Parathyroid adenoma (tissue), 2 donors: Measurements from ENCODE around the gene AHSG.
A peak's percentile ranks its signal among the peaks of the same experiment; 100 is the strongest.

Source experiments
- H2AFZ ChIP-seq: fragments of 300-600 bp; sonication (generic); one replicate; pipeline ENCODE4 v1.7.0; 2017; ENCODE audit warnings: antibody characterized with exemption, mild to moderate bottlenecking
- H3K27ac ChIP-seq: fragments of 300-600 bp; sonication (generic); one replicate; pipeline ENCODE4 v1.7.0; 2017
- H3K27me3 ChIP-seq: fragments of 300-600 bp; sonication (generic); one replicate; pipeline ENCODE4 v1.7.0; 2017; ENCODE audit warnings: low read length; ENCODE audit not compliant: control insufficient read depth, insufficient read depth
- H3K36me3 ChIP-seq: fragments of 300-600 bp; sonication (generic); one replicate; pipeline ENCODE4 v1.7.0; 2017; ENCODE audit warnings: low read length; ENCODE audit not compliant: control insufficient read depth, insufficient read depth
- H3K4me1 ChIP-seq: fragments of 300-600 bp; sonication (generic); one replicate; pipeline ENCODE4 v1.7.0; 2017; ENCODE audit warnings: control low read depth
- H3K4me2 ChIP-seq: fragments of 300-600 bp; sonication (generic); one replicate; pipeline ENCODE4 v1.7.0; 2017; ENCODE audit warnings: low read length
- H3K4me3 ChIP-seq: fragments of 300-600 bp; sonication (generic); one replicate; pipeline ENCODE4 v1.7.0; 2017; ENCODE audit warnings: low read depth, low read length
- H3K79me2 ChIP-seq: fragments of 300-600 bp; sonication (generic); one replicate; pipeline ENCODE4 v1.7.0; 2017; ENCODE audit warnings: control low read depth
- H3K9ac ChIP-seq: fragments of 300-600 bp; sonication (generic); one replicate; pipeline ENCODE4 v1.7.0; 2017; ENCODE audit warnings: mild to moderate bottlenecking
- H3K9me3 ChIP-seq: fragments of 300-600 bp; sonication (generic); one replicate; pipeline ENCODE4 v1.7.0; 2017; ENCODE audit warnings: low read length; ENCODE audit not compliant: control insufficient read depth
- CTCF ChIP-seq: fragments of 300-600 bp; sonication (generic); IDR thresholded peaks from one replicate; pipeline ENCODE4 v1.7.0; 2017; ENCODE audit warnings: antibody characterized with exemption, mild to moderate bottlenecking
- donor health status: primary hyperparathyroidism.

Gene AHSG

GRCh38 chr3:186596568-186597287, 16.1 kb upstream of the AHSG start:
- Histone ChIP-seq H3K27ac (no peak overlapping the region), H3K4me2 (no peak overlapping the region), H3K36me3 (no peaks in the 10 kb centered on the region), H2AFZ (peak overlapping the region; percentile 34), H3K4me1 (no peaks in the 10 kb centered on the region), H3K27me3 (no peaks in the 10 kb centered on the region), H3K4me3 (no peak overlapping the region), H3K79me2 (no peaks in the 10 kb centered on the region), H3K9ac (no peak overlapping the region), H3K9me3 (no peaks in the 10 kb centered on the region)
- TF ChIP-seq CTCF: no peak

GRCh38 chr3:186598108-186598784, 14.6 kb upstream of the AHSG start:
- no peak overlapping the region for H3K4me3 ChIP-seq
- no peaks in the 10 kb centered on the region for H3K27me3 ChIP-seq
- no peak overlapping the region for H2AFZ ChIP-seq
- no peaks in the 10 kb centered on the region for H3K9me3 ChIP-seq
- H3K27ac ChIP-seq: no peak overlapping the region
- H3K9ac ChIP-seq: no peak overlapping the region
- no peaks in the 10 kb centered on the region for H3K79me2 ChIP-seq
- H3K36me3 ChIP-seq: no peaks in the 10 kb centered on the region
- no peak overlapping the region for H3K4me2 ChIP-seq
- no peak for TF ChIP-seq CTCF
- no peaks in the 10 kb centered on the region for H3K4me1 ChIP-seq

GRCh38 chr3:186598794-186599141, 14.1 kb upstream of the AHSG start:
- Histone ChIP-seq H2AFZ (no peak overlapping the region), H3K4me1 (no peaks in the 10 kb centered on the region), H3K36me3 (no peaks in the 10 kb centered on the region), H3K27me3 (no peaks in the 10 kb centered on the region), H3K9me3 (no peaks in the 10 kb centered on the region), H3K9ac (no peak overlapping the region), H3K79me2 (no peaks in the 10 kb centered on the region), H3K4me2 (no peak overlapping the region), H3K27ac (no peak overlapping the region), H3K4me3 (no peak overlapping the region)
- TF ChIP-seq CTCF: no peak

- no peaks in the 10 kb centered on the region for H3K9me3 ChIP-seq
- no peak overlapping the region for H2AFZ ChIP-seq
- H3K9ac ChIP-seq: no peak overlapping the region
- no peak overlapping the region for H3K27ac ChIP-seq
- H3K79me2 ChIP-seq: no peaks in the 10 kb centered on the region
- no peak overlapping the region for H3K4me3 ChIP-seq
- no peaks in the 10 kb centered on the region for H3K27me3 ChIP-seq
- no peak for TF ChIP-seq CTCF
- no peaks in the 10 kb centered on the region for H3K4me1 ChIP-seq
- no peak overlapping the region for H3K4me2 ChIP-seq
- no peaks in the 10 kb centered on the region for H3K36me3 ChIP-seq
Measured at GRCh38 chr3:186599142-186599784, 13.6 kb upstream of the AHSG start.
